HepG2 (cell line): ENCODE measurements around the gene MYOZ1. TPM values are rescaled to one million over a fixed set of nuclear protein-coding genes. Genes with fewer than 3 reads are reported as not detected.

Experiments used
- DMAP1 ChIP-seq: IDR thresholded peaks from 2 replicates; pipeline ENCODE4 v1.6.1; 2016
- DR1 ChIP-seq: sonication (generic); formaldehyde crosslinking; IDR thresholded peaks from 2 replicates; pipeline ENCODE4 v1.8.0; 2021; ENCODE audit warnings: mild to moderate bottlenecking, missing genetic modification reagents, inconsistent platforms
- IRF2 ChIP-seq: IDR thresholded peaks from 2 replicates; pipeline ENCODE4 v1.6.1; 2018; ENCODE audit warnings: missing genetic modification reagents, missing compliant biosample characterization
- REPIN1 ChIP-seq: sonication (generic); formaldehyde crosslinking; IDR thresholded peaks from 2 replicates; pipeline ENCODE4 v1.8.0; 2022; ENCODE audit warnings: missing genetic modification reagents, low read depth, mild to moderate bottlenecking, borderline replicate concordance
- SOX5 ChIP-seq: IDR thresholded peaks from 2 replicates; pipeline ENCODE4 v1.6.1; 2016; ENCODE audit warnings: borderline replicate concordance
- ZNF205 ChIP-seq: IDR thresholded peaks from 2 replicates; pipeline ENCODE4 v1.6.1; 2018; ENCODE audit warnings: missing biosample characterization, missing genetic modification reagents
- polyA plus RNA-seq, 8 experiments: library from polyadenylated mRNA; depleted of rRNA in 3 of 8; stranded (reverse) in 7 of 8; unstranded in 1 of 8; fragments of >200 nt; fragmentation: Illumina TruSeq in 4 of 8; extraction: Trizol in 4 of 8; gene quantifications; 2 replicates each; pipeline versions ENCODE4 v1.2.1 to v1.2.3, GENCODE V29; 2011 to 2016; ENCODE audit warnings: low read depth in 4 of 8, missing spikeins in 1 of 8, mixed read lengths in 1 of 8; ENCODE audit not compliant: insufficient read depth in 1 of 8
- total RNA-seq, 5 experiments: library from RNA; depleted of rRNA; stranded (reverse); fragments of >200 nt; fragmentation: Illumina TruSeq; extraction: Trizol; gene quantifications; 2 replicates each; pipeline ENCODE4 v1.2.3, GENCODE V29; 2016; ENCODE audit warnings: low read depth in 1 of 5
- TF ChIP-seq, protein P1 (sequence below): sonication (generic); formaldehyde crosslinking; IDR thresholded peaks from 2 replicates; pipeline ENCODE4 v1.5.0; 2020; ENCODE audit warnings: mild to moderate bottlenecking, missing genetic modification reagents, borderline replicate concordance
- TF ChIP-seq, protein P2 (sequence below): IDR thresholded peaks from 2 replicates; pipeline ENCODE4 v1.6.1; 2016; ENCODE audit warnings: low read depth
- TF ChIP-seq, protein P3 (sequence below): sonication (generic); formaldehyde crosslinking; IDR thresholded peaks from 2 replicates; pipeline ENCODE4 v1.4.0; 2020; ENCODE audit warnings: mild to moderate bottlenecking, missing genetic modification reagents
- TF ChIP-seq, protein P4 (sequence below): fragments of 450-650 bp; IDR thresholded peaks from 2 replicates; pipeline ENCODE4 v1.6.1; 2017; ENCODE audit warnings: mild to moderate bottlenecking
- TF ChIP-seq, protein P5 (sequence below): sonication (generic); formaldehyde crosslinking; IDR thresholded peaks from 2 replicates; pipeline ENCODE4 v1.5.0; 2020; ENCODE audit warnings: mild to moderate bottlenecking, missing genetic modification reagents

The MYOZ1 gene
- total and polyA plus RNA-seq, 2 of the 13 experiments (the other 11 are each of a cell fraction or from before 2014, with no cell fraction given): not detected

DNA sequence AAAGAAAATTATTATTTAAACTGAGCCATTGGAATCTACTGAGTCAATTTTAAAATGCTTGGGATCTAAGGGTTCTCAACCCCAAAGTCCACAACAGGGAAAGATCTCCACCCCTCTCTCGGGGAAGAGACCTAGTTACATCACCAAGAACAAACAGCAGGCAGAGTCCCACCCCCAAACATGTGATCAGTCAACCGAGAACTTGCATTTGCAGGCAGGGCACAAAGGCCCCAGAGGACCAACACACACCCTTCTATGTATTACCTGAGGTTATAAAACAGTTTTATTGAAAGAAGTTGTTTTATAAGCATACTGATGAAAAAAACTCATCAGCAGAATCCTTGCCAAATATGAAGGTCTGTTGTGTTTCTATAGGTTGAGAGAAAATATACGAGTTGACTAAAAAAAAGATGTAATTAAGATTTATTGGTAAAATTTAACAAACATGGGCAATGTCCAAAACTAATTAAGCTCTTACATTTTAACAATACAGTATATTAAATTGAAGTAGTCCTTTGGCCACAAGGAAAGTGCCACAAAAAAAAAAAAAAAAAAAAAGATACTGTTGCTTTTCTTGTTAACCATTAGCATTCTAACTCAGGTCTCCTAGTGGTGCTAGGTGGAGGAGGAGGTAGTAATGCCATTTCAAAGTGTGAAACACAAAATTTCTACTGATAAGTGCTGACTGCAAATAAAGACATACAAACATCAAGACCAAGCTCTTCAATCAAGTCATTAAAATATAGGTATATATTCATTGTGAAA lies 49.2 kb downstream of the MYOZ1 start (continued):
- TF ChIP-seq, protein P1, sequence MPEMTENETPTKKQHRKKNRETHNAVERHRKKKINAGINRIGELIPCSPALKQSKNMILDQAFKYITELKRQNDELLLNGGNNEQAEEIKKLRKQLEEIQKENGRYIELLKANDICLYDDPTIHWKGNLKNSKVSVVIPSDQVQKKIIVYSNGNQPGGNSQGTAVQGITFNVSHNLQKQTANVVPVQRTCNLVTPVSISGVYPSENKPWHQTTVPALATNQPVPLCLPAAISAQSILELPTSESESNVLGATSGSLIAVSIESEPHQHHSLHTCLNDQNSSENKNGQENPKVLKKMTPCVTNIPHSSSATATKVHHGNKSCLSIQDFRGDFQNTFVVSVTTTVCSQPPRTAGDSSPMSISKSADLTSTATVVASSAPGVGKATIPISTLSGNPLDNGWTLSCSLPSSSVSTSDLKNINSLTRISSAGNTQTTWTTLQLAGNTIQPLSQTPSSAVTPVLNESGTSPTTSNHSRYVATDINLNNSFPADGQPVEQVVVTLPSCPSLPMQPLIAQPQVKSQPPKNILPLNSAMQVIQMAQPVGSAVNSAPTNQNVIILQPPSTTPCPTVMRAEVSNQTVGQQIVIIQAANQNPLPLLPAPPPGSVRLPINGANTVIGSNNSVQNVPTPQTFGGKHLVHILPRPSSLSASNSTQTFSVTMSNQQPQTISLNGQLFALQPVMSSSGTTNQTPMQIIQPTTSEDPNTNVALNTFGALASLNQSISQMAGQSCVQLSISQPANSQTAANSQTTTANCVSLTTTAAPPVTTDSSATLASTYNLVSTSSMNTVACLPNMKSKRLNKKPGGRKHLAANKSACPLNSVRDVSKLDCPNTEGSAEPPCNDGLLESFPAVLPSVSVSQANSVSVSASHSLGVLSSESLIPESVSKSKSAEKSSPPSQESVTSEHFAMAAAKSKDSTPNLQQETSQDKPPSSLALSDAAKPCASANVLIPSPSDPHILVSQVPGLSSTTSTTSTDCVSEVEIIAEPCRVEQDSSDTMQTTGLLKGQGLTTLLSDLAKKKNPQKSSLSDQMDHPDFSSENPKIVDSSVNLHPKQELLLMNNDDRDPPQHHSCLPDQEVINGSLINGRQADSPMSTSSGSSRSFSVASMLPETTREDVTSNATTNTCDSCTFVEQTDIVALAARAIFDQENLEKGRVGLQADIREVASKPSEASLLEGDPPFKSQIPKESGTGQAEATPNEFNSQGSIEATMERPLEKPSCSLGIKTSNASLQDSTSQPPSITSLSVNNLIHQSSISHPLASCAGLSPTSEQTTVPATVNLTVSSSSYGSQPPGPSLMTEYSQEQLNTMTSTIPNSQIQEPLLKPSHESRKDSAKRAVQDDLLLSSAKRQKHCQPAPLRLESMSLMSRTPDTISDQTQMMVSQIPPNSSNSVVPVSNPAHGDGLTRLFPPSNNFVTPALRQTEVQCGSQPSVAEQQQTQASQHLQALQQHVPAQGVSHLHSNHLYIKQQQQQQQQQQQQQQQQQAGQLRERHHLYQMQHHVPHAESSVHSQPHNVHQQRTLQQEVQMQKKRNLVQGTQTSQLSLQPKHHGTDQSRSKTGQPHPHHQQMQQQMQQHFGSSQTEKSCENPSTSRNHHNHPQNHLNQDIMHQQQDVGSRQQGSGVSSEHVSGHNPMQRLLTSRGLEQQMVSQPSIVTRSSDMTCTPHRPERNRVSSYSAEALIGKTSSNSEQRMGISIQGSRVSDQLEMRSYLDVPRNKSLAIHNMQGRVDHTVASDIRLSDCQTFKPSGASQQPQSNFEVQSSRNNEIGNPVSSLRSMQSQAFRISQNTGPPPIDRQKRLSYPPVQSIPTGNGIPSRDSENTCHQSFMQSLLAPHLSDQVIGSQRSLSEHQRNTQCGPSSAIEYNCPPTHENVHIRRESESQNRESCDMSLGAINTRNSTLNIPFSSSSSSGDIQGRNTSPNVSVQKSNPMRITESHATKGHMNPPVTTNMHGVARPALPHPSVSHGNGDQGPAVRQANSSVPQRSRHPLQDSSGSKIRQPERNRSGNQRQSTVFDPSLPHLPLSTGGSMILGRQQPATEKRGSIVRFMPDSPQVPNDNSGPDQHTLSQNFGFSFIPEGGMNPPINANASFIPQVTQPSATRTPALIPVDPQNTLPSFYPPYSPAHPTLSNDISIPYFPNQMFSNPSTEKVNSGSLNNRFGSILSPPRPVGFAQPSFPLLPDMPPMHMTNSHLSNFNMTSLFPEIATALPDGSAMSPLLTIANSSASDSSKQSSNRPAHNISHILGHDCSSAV: no peak
- peak; percentile 88 for TF ChIP-seq SOX5
- TF ChIP-seq, protein P2, sequence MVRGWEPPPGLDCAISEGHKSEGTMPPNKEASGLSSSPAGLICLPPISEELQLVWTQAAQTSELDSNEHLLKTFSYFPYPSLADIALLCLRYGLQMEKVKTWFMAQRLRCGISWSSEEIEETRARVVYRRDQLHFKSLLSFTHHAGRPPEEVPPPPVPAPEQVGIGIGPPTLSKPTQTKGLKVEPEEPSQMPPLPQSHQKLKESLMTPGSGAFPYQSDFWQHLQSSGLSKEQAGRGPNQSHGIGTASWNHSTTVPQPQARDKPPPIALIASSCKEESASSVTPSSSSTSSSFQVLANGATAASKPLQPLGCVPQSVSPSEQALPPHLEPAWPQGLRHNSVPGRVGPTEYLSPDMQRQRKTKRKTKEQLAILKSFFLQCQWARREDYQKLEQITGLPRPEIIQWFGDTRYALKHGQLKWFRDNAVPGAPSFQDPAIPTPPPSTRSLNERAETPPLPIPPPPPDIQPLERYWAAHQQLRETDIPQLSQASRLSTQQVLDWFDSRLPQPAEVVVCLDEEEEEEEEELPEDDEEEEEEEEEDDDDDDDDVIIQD: peak; percentile 90
- peak; percentile 62 for TF ChIP-seq DMAP1
- TF ChIP-seq, protein P3, sequence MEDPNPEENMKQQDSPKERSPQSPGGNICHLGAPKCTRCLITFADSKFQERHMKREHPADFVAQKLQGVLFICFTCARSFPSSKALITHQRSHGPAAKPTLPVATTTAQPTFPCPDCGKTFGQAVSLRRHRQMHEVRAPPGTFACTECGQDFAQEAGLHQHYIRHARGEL (CRISPR knock-in tag): no peak
- TF ChIP-seq ZNF205 (CRISPR knock-in tag): peak; percentile 67
- TF ChIP-seq, protein P4, sequence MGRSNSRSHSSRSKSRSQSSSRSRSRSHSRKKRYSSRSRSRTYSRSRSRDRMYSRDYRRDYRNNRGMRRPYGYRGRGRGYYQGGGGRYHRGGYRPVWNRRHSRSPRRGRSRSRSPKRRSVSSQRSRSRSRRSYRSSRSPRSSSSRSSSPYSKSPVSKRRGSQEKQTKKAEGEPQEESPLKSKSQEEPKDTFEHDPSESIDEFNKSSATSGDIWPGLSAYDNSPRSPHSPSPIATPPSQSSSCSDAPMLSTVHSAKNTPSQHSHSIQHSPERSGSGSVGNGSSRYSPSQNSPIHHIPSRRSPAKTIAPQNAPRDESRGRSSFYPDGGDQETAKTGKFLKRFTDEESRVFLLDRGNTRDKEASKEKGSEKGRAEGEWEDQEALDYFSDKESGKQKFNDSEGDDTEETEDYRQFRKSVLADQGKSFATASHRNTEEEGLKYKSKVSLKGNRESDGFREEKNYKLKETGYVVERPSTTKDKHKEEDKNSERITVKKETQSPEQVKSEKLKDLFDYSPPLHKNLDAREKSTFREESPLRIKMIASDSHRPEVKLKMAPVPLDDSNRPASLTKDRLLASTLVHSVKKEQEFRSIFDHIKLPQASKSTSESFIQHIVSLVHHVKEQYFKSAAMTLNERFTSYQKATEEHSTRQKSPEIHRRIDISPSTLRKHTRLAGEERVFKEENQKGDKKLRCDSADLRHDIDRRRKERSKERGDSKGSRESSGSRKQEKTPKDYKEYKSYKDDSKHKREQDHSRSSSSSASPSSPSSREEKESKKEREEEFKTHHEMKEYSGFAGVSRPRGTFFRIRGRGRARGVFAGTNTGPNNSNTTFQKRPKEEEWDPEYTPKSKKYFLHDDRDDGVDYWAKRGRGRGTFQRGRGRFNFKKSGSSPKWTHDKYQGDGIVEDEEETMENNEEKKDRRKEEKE: no peak
- no peak for TF ChIP-seq DR1
- peak; percentile 73; the same call in 1 of the 2 replicates for TF ChIP-seq IRF2 (CRISPR knock-in tag)
- peak; percentile 34; the same call in 1 of the 2 replicates for TF ChIP-seq REPIN1 (CRISPR knock-in tag)
- TF ChIP-seq, protein P5, sequence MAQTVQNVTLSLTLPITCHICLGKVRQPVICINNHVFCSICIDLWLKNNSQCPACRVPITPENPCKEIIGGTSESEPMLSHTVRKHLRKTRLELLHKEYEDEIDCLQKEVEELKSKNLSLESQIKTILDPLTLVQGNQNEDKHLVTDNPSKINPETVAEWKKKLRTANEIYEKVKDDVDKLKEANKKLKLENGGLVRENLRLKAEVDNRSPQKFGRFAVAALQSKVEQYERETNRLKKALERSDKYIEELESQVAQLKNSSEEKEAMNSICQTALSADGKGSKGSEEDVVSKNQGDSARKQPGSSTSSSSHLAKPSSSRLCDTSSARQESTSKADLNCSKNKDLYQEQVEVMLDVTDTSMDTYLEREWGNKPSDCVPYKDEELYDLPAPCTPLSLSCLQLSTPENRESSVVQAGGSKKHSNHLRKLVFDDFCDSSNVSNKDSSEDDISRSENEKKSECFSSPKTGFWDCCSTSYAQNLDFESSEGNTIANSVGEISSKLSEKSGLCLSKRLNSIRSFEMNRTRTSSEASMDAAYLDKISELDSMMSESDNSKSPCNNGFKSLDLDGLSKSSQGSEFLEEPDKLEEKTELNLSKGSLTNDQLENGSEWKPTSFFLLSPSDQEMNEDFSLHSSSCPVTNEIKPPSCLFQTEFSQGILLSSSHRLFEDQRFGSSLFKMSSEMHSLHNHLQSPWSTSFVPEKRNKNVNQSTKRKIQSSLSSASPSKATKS (CRISPR knock-in tag): no peak
